Mesenchymal stem cell (in vitro differentiated cells and primary cell): ENCODE results near the gene LAPTM5.

ENCODE experiments used
- DNase-seq: peaks from one replicate; pipeline ENCODE4 v3.0.0-alpha.2; 2013
- H2AFZ ChIP-seq: one replicate; pipeline ENCODE4 v1.6.1; 2013; ENCODE audit warnings: low read depth, mild to moderate bottlenecking, control low read depth, inconsistent platforms, low read length, moderate library complexity
- H2AK5ac ChIP-seq: 2 replicates; pipeline ENCODE4 v1.6.1; 2013; ENCODE audit warnings: low read length, moderate library complexity, mild to moderate bottlenecking, inconsistent platforms; ENCODE audit not compliant: severe bottlenecking
- H2BK120ac ChIP-seq: one replicate; pipeline ENCODE4 v1.6.1; 2013; ENCODE audit warnings: low read depth, mild to moderate bottlenecking, inconsistent platforms, low read length, moderate library complexity
- H2BK12ac ChIP-seq, 2 experiments: one replicate each; pipeline ENCODE4 v1.6.1; 2013; ENCODE audit warnings: inconsistent platforms in 2 of 2, low read length in 2 of 2, mild to moderate bottlenecking in 2 of 2, moderate library complexity in 2 of 2, control low read depth in 1 of 2
- H2BK15ac ChIP-seq: one replicate; pipeline ENCODE4 v1.6.1; 2013; ENCODE audit warnings: mild to moderate bottlenecking, low read depth, inconsistent platforms; ENCODE audit not compliant: poor library complexity, severe bottlenecking
- H2BK5ac ChIP-seq: 2 replicates; pipeline ENCODE4 v1.6.1; 2013; ENCODE audit warnings: low read depth, mild to moderate bottlenecking, low read length, control low read depth, inconsistent platforms; ENCODE audit not compliant: poor library complexity, severe bottlenecking
- H3K14ac ChIP-seq, 2 experiments: one replicate each; pipeline ENCODE4 v1.6.1; 2013; ENCODE audit warnings: inconsistent platforms in 2 of 2, low read length in 2 of 2, control low read depth in 1 of 2, mild to moderate bottlenecking in 1 of 2, moderate library complexity in 1 of 2
- H3K18ac ChIP-seq, 2 experiments: one replicate each; pipeline ENCODE4 v1.6.1; 2013; ENCODE audit warnings: inconsistent platforms in 2 of 2, low read length in 2 of 2, control low read depth in 1 of 2, low read depth in 1 of 2, mild to moderate bottlenecking in 1 of 2
- H3K23ac ChIP-seq, 2 experiments: one replicate each; pipeline ENCODE4 v1.6.1; 2013; ENCODE audit warnings: inconsistent platforms in 2 of 2, low read length in 2 of 2, mild to moderate bottlenecking in 2 of 2, moderate library complexity in 2 of 2, control low read depth in 1 of 2
- H3K27ac ChIP-seq: 2 replicates; pipeline ENCODE4 v1.5.1; 2013; ENCODE audit warnings: mild to moderate bottlenecking, moderate library complexity, low read length, control low read depth, inconsistent platforms; ENCODE audit not compliant: poor library complexity, severe bottlenecking
- H3K27me3 ChIP-seq, 2 experiments: 2 replicates each; pipeline versions ENCODE4 v1.6.1 to v1.7.0; 2013; ENCODE audit warnings: low read length in 2 of 2, mild to moderate bottlenecking in 2 of 2, moderate library complexity in 2 of 2, control low read depth in 1 of 2, inconsistent platforms in 1 of 2; ENCODE audit not compliant: control insufficient read depth in 1 of 2, insufficient read depth in 1 of 2
- H3K36me3 ChIP-seq, 2 experiments: 2 replicates each; pipeline versions ENCODE4 v1.6.1 to v1.7.0; 2013; ENCODE audit warnings: low read length in 2 of 2, control low read depth in 1 of 2, inconsistent platforms in 1 of 2, low read depth in 1 of 2, mild to moderate bottlenecking in 1 of 2; ENCODE audit not compliant: insufficient read depth in 2 of 2, control insufficient read depth in 1 of 2
- H3K4ac ChIP-seq, 2 experiments: one replicate each; pipeline ENCODE4 v1.6.1; 2013; ENCODE audit warnings: inconsistent platforms in 2 of 2, low read length in 2 of 2, mild to moderate bottlenecking in 2 of 2, moderate library complexity in 2 of 2, control low read depth in 1 of 2, low read depth in 1 of 2
- H3K4me1 ChIP-seq: 2 replicates; pipeline ENCODE4 v1.6.1; 2013; ENCODE audit warnings: low read depth, low read length, control low read depth; ENCODE audit not compliant: control insufficient read depth, insufficient read depth
- H3K4me2 ChIP-seq: 2 replicates; pipeline ENCODE4 v1.6.1; 2013; ENCODE audit warnings: low read length, mild to moderate bottlenecking, inconsistent platforms; ENCODE audit not compliant: poor library complexity, severe bottlenecking
- H3K4me3 ChIP-seq, 2 experiments: 2 replicates each; pipeline versions ENCODE4 v1.5.1 to v1.7.0; 2013; ENCODE audit warnings: low read length in 2 of 2, mild to moderate bottlenecking in 2 of 2, control low read depth in 1 of 2, low read depth in 1 of 2; ENCODE audit not compliant: insufficient read depth in 1 of 2
- H3K79me1 ChIP-seq: replicated peaks from 2 replicates; pipeline ENCODE4 v1.6.1; 2013; ENCODE audit warnings: mild to moderate bottlenecking, control low read depth, low read length, inconsistent platforms; ENCODE audit not compliant: poor library complexity, severe bottlenecking
- H3K9ac ChIP-seq: 2 replicates; pipeline ENCODE4 v1.7.0; 2013; ENCODE audit warnings: mild to moderate bottlenecking, low read length, moderate library complexity
- H3K9me3 ChIP-seq: 2 replicates; pipeline ENCODE4 v1.7.0; 2013; ENCODE audit warnings: mild to moderate bottlenecking, low read length; ENCODE audit not compliant: control insufficient read depth
- H4K8ac ChIP-seq: one replicate; pipeline ENCODE4 v1.6.1; 2013; ENCODE audit warnings: inconsistent platforms, mild to moderate bottlenecking, low read length, moderate library complexity
- H4K91ac ChIP-seq: one replicate; pipeline ENCODE4 v1.6.1; 2013; ENCODE audit warnings: mild to moderate bottlenecking, low read length, inconsistent platforms
- WGBS: methylation state at CpG from one replicate; pipeline ENCODE4 v1.1.7; 2013; ENCODE audit warnings: mixed read lengths; 5-methylcytosine and 5-hydroxymethylcytosine counted together

LAPTM5 gene

DNA sequence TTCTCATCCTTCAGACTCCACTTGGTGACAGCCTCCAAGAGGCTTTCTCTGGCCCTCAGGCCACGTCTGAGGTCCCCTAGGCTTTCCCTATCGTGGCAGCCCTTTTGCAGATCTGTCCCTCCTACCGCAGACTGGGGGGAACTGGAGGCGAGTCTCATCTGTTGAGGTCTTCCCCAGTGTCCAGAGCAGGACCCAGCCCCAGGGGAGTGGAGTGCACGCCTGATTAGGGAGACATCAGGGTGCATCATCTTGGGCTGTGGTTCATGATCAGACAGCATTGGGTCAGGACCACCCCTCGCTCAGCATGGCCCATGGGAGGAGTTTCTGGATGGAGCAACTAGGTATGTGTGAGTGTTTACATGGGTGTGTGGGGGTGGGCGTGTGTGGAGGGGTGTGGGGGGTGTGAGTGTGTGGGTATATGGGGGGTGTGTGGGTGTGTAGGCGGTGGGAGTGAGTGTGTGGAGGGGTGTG, 25.7 kb downstream of the LAPTM5 start:
- DNase-seq = no peak
- Histone ChIP-seq H3K4me1 (peaks cover 42% of the 10 kb centered on the region), H3K9ac (no peak overlapping the region), H2BK12ac (no peak overlapping the region), H3K79me1 (no peaks in the 10 kb centered on the region), H4K91ac (no peak overlapping the region), H2AK5ac (peak overlapping the region; percentile 83), H2BK15ac (no peak overlapping the region), H2BK120ac (no peak overlapping the region), H3K14ac (no peak overlapping the region), H4K8ac (no peak overlapping the region), H3K18ac (no peak overlapping the region), H3K27ac (no peak overlapping the region), H3K4me3 (no peak overlapping the region), H3K4ac (no peak overlapping the region), H2BK5ac (no peak overlapping the region), H3K27me3 (peaks cover 0 to 48% of the 10 kb centered on the region in 2 experiments), H3K36me3 (peaks cover 0 to under 1% of the 10 kb centered on the region in 2 experiments), H2AFZ (no peak overlapping the region), H3K23ac (no peak overlapping the region), H3K4me2 (no peak overlapping the region), H3K9me3 (no peaks in the 10 kb centered on the region)
- 83% methylated on average over 8 of the region's 8 CpGs for WGBS

DNA sequence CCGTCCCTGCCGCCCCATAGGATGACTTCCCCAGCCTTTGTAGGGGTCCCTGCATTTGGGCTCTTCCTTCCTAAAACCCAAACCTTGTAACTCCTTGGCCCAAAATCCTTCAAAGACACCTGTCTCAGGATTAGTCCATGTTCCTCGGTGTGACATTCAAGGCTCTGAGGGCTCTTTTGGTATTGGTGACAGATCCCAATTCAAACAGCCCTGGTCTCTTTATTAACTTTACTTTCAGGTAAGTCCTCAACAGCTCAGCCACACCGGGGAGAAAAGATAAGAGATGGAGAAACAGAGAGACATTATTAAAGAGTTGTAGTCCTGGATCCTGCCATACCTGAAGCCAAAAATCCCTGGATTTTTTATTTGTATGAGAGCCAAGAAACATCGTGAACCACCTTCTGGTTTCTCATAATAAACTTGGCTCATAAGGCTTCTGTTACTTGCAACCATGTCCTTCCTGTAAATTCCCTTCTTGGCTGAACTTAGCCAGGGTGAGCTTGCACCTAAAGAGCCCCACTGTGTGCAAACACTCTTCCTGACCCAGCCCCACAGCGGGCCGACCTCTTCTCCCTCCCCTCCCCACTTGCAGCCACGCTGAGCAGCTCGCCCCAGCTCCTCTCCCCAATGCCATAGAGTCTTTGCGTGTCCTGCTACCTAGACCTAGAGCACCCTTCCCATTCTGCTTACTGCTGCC, 26.3 kb downstream of the LAPTM5 start:
- Histone ChIP-seq H3K4ac (no peak overlapping the region), H3K4me1 (peaks cover 43% of the 10 kb centered on the region), H2AFZ (no peak overlapping the region), H3K23ac (no peak overlapping the region), H2BK120ac (no peak overlapping the region), H3K14ac (no peak overlapping the region), H3K9ac (no peak overlapping the region), H3K27me3 (peaks cover 0 to 46% of the 10 kb centered on the region in 2 experiments), H3K18ac (no peak overlapping the region), H2BK5ac (no peak overlapping the region), H2BK12ac (no peak overlapping the region), H3K27ac (no peak overlapping the region), H4K91ac (no peak overlapping the region), H3K4me2 (no peak overlapping the region), H2BK15ac (no peak overlapping the region), H3K4me3 (no peak overlapping the region), H3K36me3 (peaks cover 0 to 2% of the 10 kb centered on the region in 2 experiments), H2AK5ac (peak overlapping the region; percentile 83), H3K9me3 (no peaks in the 10 kb centered on the region), H4K8ac (no peak overlapping the region), H3K79me1 (no peaks in the 10 kb centered on the region)
- 79% methylated on average over 9 of the region's 10 CpGs for WGBS
- no peak for DNase-seq

DNA sequence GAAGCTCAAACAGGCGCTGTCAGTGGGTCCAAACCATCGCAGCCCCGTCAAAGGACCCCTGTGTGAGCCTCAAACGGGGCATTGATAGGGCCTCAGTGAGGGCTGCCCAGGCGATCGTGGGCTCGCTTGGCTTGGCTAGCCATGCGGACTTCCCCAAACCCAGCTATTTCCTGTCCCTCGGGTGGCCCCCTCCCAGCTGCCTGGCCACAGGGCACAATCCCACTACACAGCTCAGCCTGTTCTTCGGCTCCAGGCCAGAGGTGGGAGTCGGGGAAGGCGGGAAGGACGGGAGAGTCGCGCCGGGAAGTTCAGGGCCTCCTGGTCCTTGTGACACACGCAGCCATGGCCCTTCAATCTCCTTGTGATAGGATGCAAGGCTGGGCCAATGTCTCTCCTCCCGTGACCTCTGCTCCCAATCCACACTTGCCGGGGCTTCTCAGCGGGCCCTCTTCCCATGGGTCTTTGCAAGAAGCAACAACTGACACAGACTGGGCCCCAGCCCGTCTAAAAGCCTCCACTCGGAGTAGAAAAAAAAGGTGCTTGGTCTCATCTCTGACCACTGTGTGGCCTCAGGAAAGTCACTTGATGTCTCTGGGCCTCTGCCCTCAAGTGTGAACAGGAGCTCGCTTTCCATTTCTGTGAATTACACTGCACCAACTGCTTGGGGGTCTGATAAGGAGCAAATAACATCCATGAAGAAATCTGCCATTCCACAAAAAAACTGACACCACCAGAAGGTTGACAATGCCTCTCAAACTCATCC, 27.0 kb downstream of the LAPTM5 start:
- H3K4ac ChIP-seq = no peak overlapping the region
- peak overlapping the region; percentile 16 for H3K27ac ChIP-seq
- H4K91ac ChIP-seq = peak overlapping the region; percentile 7
- 82% methylated on average over 23 of the region's 23 CpGs for WGBS
- DNase-seq = no peak
- no peak overlapping the region for H2BK12ac ChIP-seq
- H4K8ac ChIP-seq = peak overlapping the region; percentile 27
- H3K4me2 ChIP-seq = no peak overlapping the region
- peak overlapping the region; percentile 82 for H2AK5ac ChIP-seq
- no peak overlapping the region for H2BK120ac ChIP-seq
- no peak overlapping the region for H2BK5ac ChIP-seq
- H3K4me1 ChIP-seq = peaks cover 46% of the 10 kb centered on the region
- H2BK15ac ChIP-seq = peak overlapping the region; percentile 64
- H3K27me3 ChIP-seq = peaks cover 0 to 40% of the 10 kb centered on the region in 2 experiments
- no peaks in the 10 kb centered on the region for H3K9me3 ChIP-seq
- H3K23ac ChIP-seq = no peak overlapping the region
- H3K36me3 ChIP-seq = peaks cover 0 to 5% of the 10 kb centered on the region in 2 experiments
- no peak overlapping the region for H3K18ac ChIP-seq
- no peak overlapping the region for H3K14ac ChIP-seq
- H3K79me1 ChIP-seq = no peaks in the 10 kb centered on the region
- H3K4me3 ChIP-seq = no peak overlapping the region
- H2AFZ ChIP-seq = no peak overlapping the region
- no peak overlapping the region for H3K9ac ChIP-seq

DNA sequence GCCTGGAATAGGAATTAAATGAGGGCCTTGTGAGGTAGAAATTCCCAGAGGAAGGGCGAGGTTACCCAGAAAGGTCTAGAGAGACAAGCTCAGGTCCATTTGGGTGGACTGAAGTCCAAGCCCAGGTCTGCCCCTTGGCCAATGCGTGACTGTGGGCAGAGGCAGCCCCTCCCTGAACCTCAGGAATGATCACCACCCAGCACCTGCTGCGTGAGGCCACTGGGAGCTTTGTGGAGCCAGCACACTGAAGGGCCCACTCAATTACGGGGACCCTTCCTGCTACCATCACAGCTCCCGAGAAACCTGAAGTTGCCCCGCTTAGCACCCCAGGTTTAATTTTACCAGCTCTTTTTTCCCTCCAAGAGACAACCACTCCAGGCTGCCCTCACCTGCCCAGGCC, 27.7 kb downstream of the LAPTM5 start:
- no peak overlapping the region for H2BK5ac ChIP-seq
- 94% methylated on average over 6 of the region's 6 CpGs for WGBS
- H2AK5ac ChIP-seq = peak overlapping the region; percentile 58
- no peak overlapping the region for H3K23ac ChIP-seq
- H3K14ac ChIP-seq = no peak overlapping the region
- peaks cover 0 to 34% of the 10 kb centered on the region in 2 experiments for H3K27me3 ChIP-seq
- H3K18ac ChIP-seq = no peak overlapping the region
- H2AFZ ChIP-seq = no peak overlapping the region
- H4K8ac ChIP-seq = no peak overlapping the region
- H3K4me3 ChIP-seq = no peak overlapping the region
- H3K36me3 ChIP-seq = peaks cover 0 to 11% of the 10 kb centered on the region in 2 experiments
- no peak overlapping the region for H2BK120ac ChIP-seq
- H2BK15ac ChIP-seq = no peak overlapping the region
- H3K79me1 ChIP-seq = no peaks in the 10 kb centered on the region
- DNase-seq = no peak
- no peak overlapping the region for H4K91ac ChIP-seq
- no peak overlapping the region for H2BK12ac ChIP-seq
- H3K4me2 ChIP-seq = no peak overlapping the region
- H3K4ac ChIP-seq = no peak overlapping the region
- H3K27ac ChIP-seq = peak overlapping the region; percentile 16
- H3K9me3 ChIP-seq = no peaks in the 10 kb centered on the region
- peaks cover 46% of the 10 kb centered on the region for H3K4me1 ChIP-seq
- no peak overlapping the region for H3K9ac ChIP-seq
